T-helper 9 cell (primary cell): ENCODE results near the gene BBS9.
"Not testable (repeated sequence)": the region's sequence is repeated elsewhere in the genome, so short reads cannot be mapped to it uniquely, and the experiment has no call there.

Source experiments
- DNase-seq: peaks from one replicate; pipeline ENCODE4 v3.0.0-alpha.2; 2020

BBS9 gene

GRCh38 chr7:33200282-33200681 is 70.9 kb downstream of the BBS9 start:
- DNase-seq, result no peak

DNA sequence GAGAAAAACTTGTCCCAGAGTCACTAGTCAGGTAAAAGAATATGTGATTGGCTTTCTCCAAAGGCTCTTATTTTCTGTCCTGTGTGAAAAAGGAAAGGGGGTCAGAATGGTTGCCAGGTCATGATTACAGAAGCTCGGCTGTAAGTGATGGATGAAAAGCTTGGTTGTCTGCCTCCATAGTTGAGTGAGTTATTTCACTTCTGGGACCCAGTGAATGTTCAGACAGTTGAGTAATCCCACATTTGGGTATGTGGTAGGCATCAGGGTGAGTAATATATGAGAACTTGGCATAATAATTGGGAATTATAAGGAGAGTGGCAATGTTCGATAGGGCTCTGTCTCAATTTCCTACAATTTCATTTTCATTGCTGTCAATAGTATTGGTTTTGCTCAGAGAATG is 72.5 kb downstream of the BBS9 start:
- DNase-seq, result no peak

DNA sequence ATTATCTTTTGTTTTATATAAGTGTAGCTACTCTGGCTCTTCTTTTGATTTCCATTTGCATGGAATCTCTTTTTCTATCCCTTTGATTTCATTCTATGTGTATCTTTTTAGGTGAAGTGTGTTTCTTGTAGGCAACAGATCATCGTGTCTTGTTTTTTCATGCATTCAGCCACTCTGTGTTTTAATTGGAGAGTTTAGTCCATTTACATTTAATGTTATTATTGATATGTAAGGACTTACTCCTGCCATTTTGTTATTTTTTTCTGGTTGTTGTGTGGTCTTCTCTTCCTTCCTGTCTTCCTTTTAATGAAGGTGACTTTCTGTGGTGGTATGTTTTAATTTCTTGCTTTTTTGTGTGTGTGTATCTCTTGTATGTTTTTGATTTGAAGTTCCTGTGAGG is 81.6 kb downstream of the BBS9 start:
- no peak for DNase-seq

GRCh38 chr7:33212144-33212543 is 82.8 kb downstream of the BBS9 start:
- DNase-seq, result no peak

GRCh38 chr7:33215992-33216391 is 86.6 kb downstream of the BBS9 start:
- DNase-seq, result no peak

DNA sequence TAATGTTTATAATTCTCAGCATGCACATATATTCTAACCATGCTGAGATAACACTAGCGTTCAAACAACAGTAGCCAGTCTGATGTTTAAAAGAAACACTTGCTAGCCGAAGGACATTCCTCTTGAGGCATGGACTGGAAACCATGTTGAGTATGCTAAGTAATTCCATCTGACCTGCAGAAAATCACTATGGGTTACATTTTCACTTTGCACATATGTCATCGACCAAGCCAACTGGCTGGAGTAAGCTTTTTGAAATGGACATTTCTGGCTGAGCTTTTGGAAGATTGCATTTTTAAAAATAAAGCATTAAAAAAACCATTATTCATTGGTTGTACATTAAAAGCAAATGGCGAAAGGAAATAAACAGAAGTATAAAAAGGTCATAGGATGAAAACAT is 88.2 kb downstream of the BBS9 start:
- DNase-seq, result no peak

- not testable (repeated sequence) for DNase-seq
These were observed 89.6 kb downstream of the BBS9 start for GRCh38 chr7:33218841-33219535.

DNA sequence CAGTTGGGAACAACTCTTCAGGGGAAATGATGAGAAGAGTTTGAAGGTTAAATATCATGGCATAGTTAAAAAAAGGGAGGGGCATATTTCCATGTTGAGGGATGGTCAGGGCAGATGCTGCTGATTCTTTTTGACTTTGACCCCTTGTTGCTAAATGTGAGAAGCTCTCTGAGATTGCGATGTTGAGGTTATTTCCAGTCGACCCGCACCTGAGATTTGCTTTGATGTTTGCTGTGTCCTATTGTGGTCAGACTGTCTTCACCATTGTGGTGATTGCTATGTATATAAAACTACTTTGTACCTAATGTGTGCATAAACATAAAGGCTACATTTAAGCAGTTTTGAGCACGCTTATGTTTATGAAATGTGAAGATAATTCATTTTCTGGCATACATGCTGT is 90.9 kb downstream of the BBS9 start:
- no peak for DNase-seq

DNA sequence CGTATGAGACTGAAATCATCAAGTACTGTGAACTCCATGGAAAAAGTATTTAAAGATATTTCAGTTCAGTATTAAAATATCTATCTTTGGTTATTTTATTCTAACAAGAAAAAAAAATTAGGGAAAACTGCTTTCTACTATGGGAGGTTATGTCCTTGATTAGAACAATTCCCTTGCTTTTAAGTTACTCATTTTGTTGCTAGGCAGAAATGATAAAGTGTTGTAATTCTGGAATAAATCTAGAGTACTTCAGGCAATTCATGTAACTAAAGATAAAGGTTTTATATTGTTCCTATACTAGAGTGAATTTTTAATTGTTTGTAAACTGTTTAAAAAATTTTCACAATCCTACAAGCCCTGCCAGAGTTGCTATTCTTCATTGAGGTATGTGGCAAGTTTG is 92.0 kb downstream of the BBS9 start:
- DNase-seq, result no peak

GRCh38 chr7:33232632-33233145 is 103.3 kb downstream of the BBS9 start:
- DNase-seq, result no peak

DNA sequence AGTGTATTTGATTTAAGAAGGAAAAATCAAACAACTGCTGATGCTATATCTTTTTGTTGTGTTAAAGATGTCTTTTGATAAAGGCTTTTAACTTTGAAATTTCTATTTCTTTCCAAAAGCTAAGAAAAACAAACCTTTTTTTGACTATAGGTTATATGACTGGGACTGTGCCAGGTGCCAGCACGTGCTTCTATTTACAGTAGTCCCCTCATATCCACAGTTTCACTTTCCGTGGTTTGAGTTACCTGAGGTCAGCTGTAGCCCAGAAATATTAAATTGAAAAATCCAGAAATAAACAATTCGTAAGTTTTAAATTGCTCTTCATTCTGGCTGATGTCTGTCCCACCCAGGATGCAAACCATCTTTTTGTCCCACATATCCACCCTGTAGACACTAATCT is 104.3 kb downstream of the BBS9 start:
- no peak for DNase-seq

DNA sequence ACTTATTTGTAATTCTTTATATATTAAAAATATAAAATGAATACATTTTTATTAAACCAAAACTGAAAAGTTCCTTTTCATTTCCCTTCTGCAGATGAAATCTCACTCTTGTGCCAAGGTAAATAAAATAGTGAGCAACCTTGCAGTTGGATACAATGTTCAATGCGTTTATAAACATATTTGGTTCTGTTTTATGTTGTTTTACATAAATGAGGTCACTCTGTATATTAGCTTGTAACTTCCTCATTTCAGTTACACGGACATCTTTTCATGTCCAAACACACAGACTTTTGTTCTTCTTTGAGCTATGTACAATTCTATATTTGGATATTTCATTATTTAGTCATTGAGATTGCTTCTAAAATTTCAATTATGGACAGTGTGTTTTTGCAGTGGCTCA is 107.7 kb downstream of the BBS9 start:
- DNase-seq, result no peak

GRCh38 chr7:33243319-33243881 is 114.0 kb downstream of the BBS9 start:
- DNase-seq, result no peak

GRCh38 chr7:33248671-33249070 is 119.3 kb downstream of the BBS9 start:
- DNase-seq, result no peak

DNA sequence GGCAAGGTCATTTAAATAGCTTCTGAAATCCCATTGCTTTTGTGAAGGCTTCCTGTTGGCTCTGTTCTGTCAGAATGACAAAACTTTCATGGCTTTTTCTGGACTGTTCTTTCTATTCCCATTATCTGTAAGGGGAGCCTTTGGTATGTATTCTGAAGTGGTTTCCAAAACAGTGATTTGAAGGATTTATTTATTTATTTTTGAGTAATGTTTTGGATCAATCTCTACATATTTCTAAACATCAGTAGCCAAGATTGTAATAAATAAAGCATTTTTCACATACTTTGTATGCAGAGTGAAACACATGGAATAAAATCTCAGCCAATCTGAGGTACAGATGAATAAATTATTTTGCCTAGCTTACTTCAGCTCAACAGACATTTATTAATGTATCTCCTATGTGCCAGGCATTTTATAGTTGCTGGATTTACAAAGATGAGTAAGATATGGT is 121.1 kb downstream of the BBS9 start:
- DNase-seq, result no peak

- DNase-seq, result no peak
These were observed 121.9 kb downstream of the BBS9 start for GRCh38 chr7:33251301-33251700.

GRCh38 chr7:33258491-33258951 is 129.2 kb downstream of the BBS9 start:
- DNase-seq, result no peak

GRCh38 chr7:33261585-33261984 is 132.2 kb downstream of the BBS9 start:
- no peak for DNase-seq

GRCh38 chr7:33262476-33262875 is 133.1 kb downstream of the BBS9 start:
- DNase-seq, result no peak

- not testable (repeated sequence) for DNase-seq
These were observed 142.5 kb downstream of the BBS9 start for GRCh38 chr7:33271839-33272371.

GRCh38 chr7:33273356-33273755 is 144.0 kb downstream of the BBS9 start:
- no peak for DNase-seq

- DNase-seq, result no peak
These were observed 147.0 kb downstream of the BBS9 start for GRCh38 chr7:33276325-33276724.

DNA sequence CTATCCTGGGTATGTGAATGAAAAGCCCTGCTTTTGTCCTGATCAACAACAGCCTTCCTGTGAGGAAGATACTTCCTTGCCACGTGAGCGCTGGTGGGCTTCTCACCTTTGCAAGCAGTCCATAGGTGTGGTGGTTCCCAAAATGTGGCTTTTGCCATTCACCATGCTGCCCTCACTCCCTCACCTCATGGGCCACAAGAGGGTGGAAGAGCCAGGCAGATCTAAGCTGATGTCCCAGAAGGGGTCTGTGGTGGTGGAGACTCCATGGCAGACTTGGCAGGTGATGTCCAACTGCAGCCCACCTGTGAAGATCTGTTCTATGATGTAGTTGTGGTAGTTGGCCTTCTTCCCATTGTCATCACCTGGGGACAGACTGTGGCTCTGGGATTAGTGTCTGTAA is 147.4 kb downstream of the BBS9 start:
- no peak for DNase-seq

DNA sequence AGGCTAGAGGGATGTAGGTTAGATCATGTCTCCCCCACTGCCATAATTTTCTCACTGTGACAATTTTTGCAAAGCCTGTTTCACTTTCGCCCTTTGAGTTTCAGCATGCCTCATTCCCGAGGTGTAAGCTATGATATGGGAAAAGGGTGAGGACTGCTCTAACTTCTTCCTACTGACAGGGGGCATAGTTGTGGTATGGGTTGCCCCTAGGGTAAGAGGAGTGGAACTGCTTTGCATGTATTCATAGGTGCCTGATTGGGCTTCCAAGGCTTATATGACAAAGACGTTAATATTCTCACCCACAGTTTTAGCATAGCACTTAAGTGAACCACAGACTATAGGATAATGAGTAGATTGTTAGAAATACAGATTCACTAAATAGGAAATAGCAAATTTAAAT is 148.7 kb downstream of the BBS9 start:
- no peak for DNase-seq
